ENCODE results near the gene SLC7A10.
"Not testable (repeated sequence)": the region's sequence is repeated elsewhere in the genome, so short reads cannot be mapped to it uniquely, and the experiment has no call there.

Gene SLC7A10

GRCh38 chr19:33215438-33216197, 10.0 kb downstream of the SLC7A10 start:
- ChIA-PET POLR2A (ENCODE audit: low non-redundant PET) (no interaction called here), CTCF (no interaction called here)
- DNase-seq (ENCODE audit: low spot score), result no peak
- no peak for TF ChIP-seq CTCF (conservative IDR thresholded peaks at IDR 0.05; ENCODE audit: low read depth)
- no peak overlapping the region for H3K27ac ChIP-seq

GRCh38 chr19:33214596-33214995, 11.1 kb downstream of the SLC7A10 start:
- H3K27ac ChIP-seq, result no peak overlapping the region
- POLR2A ChIA-PET (ENCODE audit: low non-redundant PET), result no interaction called here
- CTCF ChIA-PET, result interaction anchor here (0.6 to 1.1 kb wide), 5 partner anchors 11 to 175 kb away, joined by 3 to 4 read pairs (median 3); no protein-coding TSS in a partner anchor
- TF ChIP-seq CTCF (conservative IDR thresholded peaks at IDR 0.05; ENCODE audit: low read depth), result no peak
- DNase-seq (ENCODE audit: low spot score), result no peak

GRCh38 chr19:33212436-33213172, 13.0 kb downstream of the SLC7A10 start:
- ChIA-PET CTCF (interaction anchor here (0.6 to 1.3 kb wide), 3 partner anchors 28 to 218 kb away, joined by 4 to 10 read pairs (median 9); no protein-coding TSS in a partner anchor), POLR2A (ENCODE audit: low non-redundant PET) (no interaction called here)
- no peak for DNase-seq (ENCODE audit: low spot score)
- no peak for TF ChIP-seq CTCF (conservative IDR thresholded peaks at IDR 0.05; ENCODE audit: low read depth)
- H3K27ac ChIP-seq, result no peak overlapping the region

- DNase-seq (ENCODE audit: low spot score), result no peak
- POLR2A ChIA-PET (ENCODE audit: low non-redundant PET), result no interaction called here
- no peak for TF ChIP-seq CTCF (conservative IDR thresholded peaks at IDR 0.05; ENCODE audit: low read depth)
- H3K27ac ChIP-seq, result no peak overlapping the region
- CTCF ChIA-PET, result interaction anchor here (0.6 to 1.3 kb wide), 3 partner anchors 28 to 219 kb away, joined by 3 to 9 read pairs (median 4); no protein-coding TSS in a partner anchor
Observed at GRCh38 chr19:33211794-33212435, 13.7 kb downstream of the SLC7A10 start.

GRCh38 chr19:33210266-33210940, 15.2 kb downstream of the SLC7A10 start:
- ChIA-PET POLR2A (ENCODE audit: low non-redundant PET) (no interaction called here), CTCF (no interaction called here)
- H3K27ac ChIP-seq, result no peak overlapping the region
- no peak for TF ChIP-seq CTCF (conservative IDR thresholded peaks at IDR 0.05; ENCODE audit: low read depth)
- DNase-seq (ENCODE audit: low spot score), result no peak

- CTCF ChIA-PET, result interaction anchor here (0.5 kb wide), 1 partner anchor 67 kb away, joined by 3 read pairs; no protein-coding TSS in a partner anchor
- POLR2A ChIA-PET (ENCODE audit: low non-redundant PET); H3K27ac ChIP-seq; DNase-seq (ENCODE audit: low spot score): not testable (repeated sequence)
Observed at GRCh38 chr19:33209850-33210230, 15.8 kb downstream of the SLC7A10 start.
